K562 (cell line): ENCODE measurements around the gene NTPCR. TPM values are rescaled to one million over a fixed set of nuclear protein-coding genes. Genes with fewer than 3 reads are reported as not detected.
A peak's percentile ranks its signal among the peaks of the same experiment; 100 is the strongest.

ENCODE experiments used
- BHLHE40 ChIP-seq: IDR thresholded peaks from 2 replicates; pipeline ENCODE4 v1.6.1; 2011; ENCODE audit warnings: low read length, improper control_type of control experiment
- BRD4 ChIP-seq: fragments of 200-600 bp; sonication (generic); IDR thresholded peaks from 2 replicates; pipeline ENCODE4 v1.6.1; 2017; ENCODE audit warnings: inconsistent platforms
- CHD1 ChIP-seq: fragments of 200-600 bp; sonication (generic); IDR thresholded peaks from one replicate; pipeline ENCODE4 v1.6.1; 2012; ENCODE audit warnings: mild to moderate bottlenecking, moderate library complexity, low read length, inconsistent platforms
- CSDE1 ChIP-seq, 2 experiments: fragments of 450-650 bp; IDR thresholded peaks; 2 replicates each; pipeline ENCODE4 v1.6.1; 2016; ENCODE audit warnings: mild to moderate bottlenecking in 1 of 2
- ELF4 ChIP-seq: fragments of 450-650 bp; formaldehyde crosslinking; IDR thresholded peaks from 2 replicates; pipeline ENCODE4 v1.4.0; 2022; ENCODE audit warnings: missing genetic modification characterization
- HNRNPUL1 ChIP-seq: fragments of 200-400 bp; formaldehyde crosslinking; IDR thresholded peaks from 2 replicates; pipeline ENCODE4 v1.6.1; 2017; ENCODE audit warnings: low read length
- ILK ChIP-seq: fragments of 450-650 bp; IDR thresholded peaks from 2 replicates; pipeline ENCODE4 v1.6.1; 2016; ENCODE audit warnings: missing genetic modification characterization, low read depth, mild to moderate bottlenecking, missing compliant biosample characterization, moderate library complexity, borderline replicate concordance
- MAFF ChIP-seq: IDR thresholded peaks from 2 replicates; pipeline ENCODE4 v1.6.1; 2012; ENCODE audit warnings: low read length, improper control_type of control experiment
- PCBP2 ChIP-seq: fragments of 200-400 bp; formaldehyde crosslinking; IDR thresholded peaks from 2 replicates; pipeline ENCODE4 v1.6.1; 2018; ENCODE audit warnings: low read length, low read depth, mild to moderate bottlenecking, moderate library complexity; ENCODE audit not compliant: poor library complexity, severe bottlenecking
- PML ChIP-seq: IDR thresholded peaks from 2 replicates; pipeline ENCODE4 v1.6.1; 2012; ENCODE audit warnings: low read length, inconsistent platforms
- POU5F1 ChIP-seq: fragments of 150-350 bp; IDR thresholded peaks from 2 replicates; pipeline ENCODE4 v1.6.1; 2014; ENCODE audit warnings: borderline replicate concordance, low read length, low read depth, mild to moderate bottlenecking; ENCODE audit not compliant: partially characterized antibody
- RBM39 ChIP-seq: fragments of 200-400 bp; formaldehyde crosslinking; optimal IDR thresholded peaks from 2 replicates; pipeline ENCODE3; 2018; ENCODE audit warnings: low read depth, low read length
- SP1 ChIP-seq: sonication (generic); formaldehyde crosslinking; IDR thresholded peaks from 2 replicates; pipeline ENCODE4 v1.8.1; 2022; ENCODE audit warnings: mild to moderate bottlenecking, missing genetic modification reagents
- TFAM ChIP-seq: fragments of 250-450 bp; sonication (Bioruptor Pico); conservative IDR thresholded peaks from 2 replicates; pipeline ENCODE4 v1.5.0; 2021; ENCODE audit warnings: mild to moderate bottlenecking, moderate library complexity
- ZNF133 ChIP-seq: fragments of 250-450 bp; sonication (Bioruptor Pico); IDR thresholded peaks from 2 replicates; pipeline ENCODE4 v1.4.0; 2020; ENCODE audit warnings: mild to moderate bottlenecking
- polyA plus RNA-seq, 8 experiments: library from polyadenylated mRNA; depleted of rRNA in 4 of 8; stranded (reverse) in 5 of 8; unstranded in 3 of 8; fragments of >200 nt; fragmentation: Nextera tagmentation in 2 of 8; fragmentation: Illumina TruSeq in 1 of 8; extraction: Ambion mirVana in 2 of 8; extraction: Trizol in 1 of 8; gene quantifications; 2 replicates each; pipeline versions ENCODE4 v1.2.1 to v1.2.3, GENCODE V29; 2011 to 2014; ENCODE audit warnings: inconsistent platforms in 1 of 8, missing spikeins in 1 of 8
- total RNA-seq, 7 experiments: library from RNA; depleted of rRNA in 6 of 7; stranded (reverse); fragments of >200 nt in 6 of 7; fragmentation: Illumina TruSeq in 2 of 7; extraction: Trizol in 2 of 7; gene quantifications; 2 replicates each; pipeline versions ENCODE4 v1.2.1 to v1.2.3, GENCODE V29; 2011 to 2021; ENCODE audit warnings: low replicate concordance in 1 of 7
- TF ChIP-seq, protein P1 (sequence below): IDR thresholded peaks from 2 replicates; pipeline ENCODE4 v1.6.1; 2012; ENCODE audit warnings: low read depth, low read length, improper control_type of control experiment, borderline replicate concordance
- TF ChIP-seq, protein P2 (sequence below): sonication (generic); formaldehyde crosslinking; IDR thresholded peaks from 2 replicates; pipeline ENCODE4 v1.8.0; 2023; ENCODE audit warnings: mild to moderate bottlenecking, missing genetic modification reagents
- TF ChIP-seq, protein P3 (sequence below), 2 experiments: fragments of 450-650 bp; IDR thresholded peaks; 2 replicates each; pipeline ENCODE4 v1.6.1; 2018; ENCODE audit warnings: mild to moderate bottlenecking in 2 of 2, low read depth in 1 of 2; ENCODE audit not compliant: partially characterized antibody in 2 of 2

NTPCR gene
- total and polyA plus RNA-seq, 9 of the 15 experiments (the other 6 are each of a cell fraction or from before 2014, with no cell fraction given): 19.3 to 105 (median 48.8) TPM

DNA sequence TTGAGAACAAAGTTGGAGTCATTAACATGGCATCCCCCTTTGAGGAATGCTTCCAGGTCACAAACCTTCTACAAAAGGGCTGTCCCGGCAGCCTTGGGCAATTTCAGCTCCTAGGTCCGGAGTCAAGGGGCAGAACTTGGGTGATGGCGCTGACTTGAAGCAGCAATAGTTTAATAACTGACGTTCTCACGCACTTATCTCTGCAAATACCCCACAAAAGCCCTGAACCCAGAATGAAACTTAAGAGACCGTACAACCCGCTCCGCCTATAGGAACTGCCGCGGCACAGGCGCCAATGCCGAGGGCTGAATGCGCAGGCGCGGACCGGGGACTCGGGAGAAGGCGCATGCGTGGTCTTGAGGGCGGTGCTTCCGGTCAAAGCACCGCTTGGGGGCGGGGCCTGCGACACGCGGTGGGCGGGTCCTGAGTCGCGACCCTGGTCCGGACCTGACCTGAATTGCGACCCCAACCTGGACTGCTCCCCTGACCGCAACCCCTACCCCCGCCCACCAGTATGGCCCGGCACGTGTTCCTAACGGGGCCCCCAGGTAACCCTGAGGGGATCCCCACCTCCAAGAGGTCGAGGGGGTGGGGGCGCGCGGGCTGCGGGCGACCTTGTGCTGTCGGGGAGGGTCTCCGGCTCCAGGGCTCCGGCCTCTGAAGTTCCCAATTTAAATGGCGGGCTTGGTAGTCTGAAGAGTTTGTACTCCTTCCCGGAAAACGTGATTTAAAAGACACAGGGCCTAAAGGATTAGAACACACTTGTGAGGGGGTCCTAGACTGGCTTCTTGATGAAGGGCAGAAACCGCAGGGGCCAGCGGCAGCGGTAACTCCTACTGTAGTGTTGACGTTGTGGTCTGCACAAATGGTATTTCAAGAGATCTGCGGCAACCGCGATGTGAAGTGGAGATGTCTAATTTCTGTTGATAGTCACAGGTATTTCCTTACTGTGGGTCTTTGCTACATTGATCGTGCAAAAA, at the start of gene NTPCR (continued):
- TF ChIP-seq, protein P1, sequence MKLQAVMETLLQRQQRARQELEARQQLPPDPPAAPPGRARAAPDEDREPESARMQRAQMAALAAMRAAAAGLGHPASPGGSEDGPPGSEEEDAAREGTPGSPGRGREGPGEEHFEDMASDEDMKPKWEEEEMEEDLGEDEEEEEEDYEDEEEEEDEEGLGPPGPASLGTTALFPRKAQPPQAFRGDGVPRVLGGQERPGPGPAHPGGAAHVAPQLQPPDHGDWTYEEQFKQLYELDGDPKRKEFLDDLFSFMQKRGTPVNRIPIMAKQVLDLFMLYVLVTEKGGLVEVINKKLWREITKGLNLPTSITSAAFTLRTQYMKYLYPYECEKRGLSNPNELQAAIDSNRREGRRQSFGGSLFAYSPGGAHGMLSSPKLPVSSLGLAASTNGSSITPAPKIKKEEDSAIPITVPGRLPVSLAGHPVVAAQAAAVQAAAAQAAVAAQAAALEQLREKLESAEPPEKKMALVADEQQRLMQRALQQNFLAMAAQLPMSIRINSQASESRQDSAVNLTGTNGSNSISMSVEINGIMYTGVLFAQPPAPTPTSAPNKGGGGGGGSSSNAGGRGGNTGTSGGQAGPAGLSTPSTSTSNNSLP: no peak
- TF ChIP-seq ELF4 (CRISPR knock-in tag) (no peak), MAFF (no peak), CHD1 (no peak), PCBP2 (no peak), SP1 (CRISPR knock-in tag) (peak; percentile 70), ILK (no peak), CSDE1 (IDR thresholded peaks at IDR 0.05) (no peak), BHLHE40 (no peak), ZNF133 (CRISPR knock-in tag) (0 out of 2 replicates have a peak, but pooled peaks have one; percentile 38), HNRNPUL1 (no peak), RBM39 (no peak), PML (peak; percentile 58; the same call in 1 of the 2 replicates), BRD4 (no peak), TFAM (CRISPR knock-in tag) (no peak), POU5F1 (no peak)
- TF ChIP-seq, protein P2, sequence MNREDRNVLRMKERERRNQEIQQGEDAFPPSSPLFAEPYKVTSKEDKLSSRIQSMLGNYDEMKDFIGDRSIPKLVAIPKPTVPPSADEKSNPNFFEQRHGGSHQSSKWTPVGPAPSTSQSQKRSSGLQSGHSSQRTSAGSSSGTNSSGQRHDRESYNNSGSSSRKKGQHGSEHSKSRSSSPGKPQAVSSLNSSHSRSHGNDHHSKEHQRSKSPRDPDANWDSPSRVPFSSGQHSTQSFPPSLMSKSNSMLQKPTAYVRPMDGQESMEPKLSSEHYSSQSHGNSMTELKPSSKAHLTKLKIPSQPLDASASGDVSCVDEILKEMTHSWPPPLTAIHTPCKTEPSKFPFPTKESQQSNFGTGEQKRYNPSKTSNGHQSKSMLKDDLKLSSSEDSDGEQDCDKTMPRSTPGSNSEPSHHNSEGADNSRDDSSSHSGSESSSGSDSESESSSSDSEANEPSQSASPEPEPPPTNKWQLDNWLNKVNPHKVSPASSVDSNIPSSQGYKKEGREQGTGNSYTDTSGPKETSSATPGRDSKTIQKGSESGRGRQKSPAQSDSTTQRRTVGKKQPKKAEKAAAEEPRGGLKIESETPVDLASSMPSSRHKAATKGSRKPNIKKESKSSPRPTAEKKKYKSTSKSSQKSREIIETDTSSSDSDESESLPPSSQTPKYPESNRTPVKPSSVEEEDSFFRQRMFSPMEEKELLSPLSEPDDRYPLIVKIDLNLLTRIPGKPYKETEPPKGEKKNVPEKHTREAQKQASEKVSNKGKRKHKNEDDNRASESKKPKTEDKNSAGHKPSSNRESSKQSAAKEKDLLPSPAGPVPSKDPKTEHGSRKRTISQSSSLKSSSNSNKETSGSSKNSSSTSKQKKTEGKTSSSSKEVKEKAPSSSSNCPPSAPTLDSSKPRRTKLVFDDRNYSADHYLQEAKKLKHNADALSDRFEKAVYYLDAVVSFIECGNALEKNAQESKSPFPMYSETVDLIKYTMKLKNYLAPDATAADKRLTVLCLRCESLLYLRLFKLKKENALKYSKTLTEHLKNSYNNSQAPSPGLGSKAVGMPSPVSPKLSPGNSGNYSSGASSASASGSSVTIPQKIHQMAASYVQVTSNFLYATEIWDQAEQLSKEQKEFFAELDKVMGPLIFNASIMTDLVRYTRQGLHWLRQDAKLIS (CRISPR knock-in tag): no peak
- TF ChIP-seq, protein P3, sequence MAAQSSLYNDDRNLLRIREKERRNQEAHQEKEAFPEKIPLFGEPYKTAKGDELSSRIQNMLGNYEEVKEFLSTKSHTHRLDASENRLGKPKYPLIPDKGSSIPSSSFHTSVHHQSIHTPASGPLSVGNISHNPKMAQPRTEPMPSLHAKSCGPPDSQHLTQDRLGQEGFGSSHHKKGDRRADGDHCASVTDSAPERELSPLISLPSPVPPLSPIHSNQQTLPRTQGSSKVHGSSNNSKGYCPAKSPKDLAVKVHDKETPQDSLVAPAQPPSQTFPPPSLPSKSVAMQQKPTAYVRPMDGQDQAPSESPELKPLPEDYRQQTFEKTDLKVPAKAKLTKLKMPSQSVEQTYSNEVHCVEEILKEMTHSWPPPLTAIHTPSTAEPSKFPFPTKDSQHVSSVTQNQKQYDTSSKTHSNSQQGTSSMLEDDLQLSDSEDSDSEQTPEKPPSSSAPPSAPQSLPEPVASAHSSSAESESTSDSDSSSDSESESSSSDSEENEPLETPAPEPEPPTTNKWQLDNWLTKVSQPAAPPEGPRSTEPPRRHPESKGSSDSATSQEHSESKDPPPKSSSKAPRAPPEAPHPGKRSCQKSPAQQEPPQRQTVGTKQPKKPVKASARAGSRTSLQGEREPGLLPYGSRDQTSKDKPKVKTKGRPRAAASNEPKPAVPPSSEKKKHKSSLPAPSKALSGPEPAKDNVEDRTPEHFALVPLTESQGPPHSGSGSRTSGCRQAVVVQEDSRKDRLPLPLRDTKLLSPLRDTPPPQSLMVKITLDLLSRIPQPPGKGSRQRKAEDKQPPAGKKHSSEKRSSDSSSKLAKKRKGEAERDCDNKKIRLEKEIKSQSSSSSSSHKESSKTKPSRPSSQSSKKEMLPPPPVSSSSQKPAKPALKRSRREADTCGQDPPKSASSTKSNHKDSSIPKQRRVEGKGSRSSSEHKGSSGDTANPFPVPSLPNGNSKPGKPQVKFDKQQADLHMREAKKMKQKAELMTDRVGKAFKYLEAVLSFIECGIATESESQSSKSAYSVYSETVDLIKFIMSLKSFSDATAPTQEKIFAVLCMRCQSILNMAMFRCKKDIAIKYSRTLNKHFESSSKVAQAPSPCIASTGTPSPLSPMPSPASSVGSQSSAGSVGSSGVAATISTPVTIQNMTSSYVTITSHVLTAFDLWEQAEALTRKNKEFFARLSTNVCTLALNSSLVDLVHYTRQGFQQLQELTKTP (IDR thresholded peaks at IDR 0.05; ENCODE audit: low read depth in 1 of 2, partially characterized antibody in 2 of 2): no peak
